Measurements from ENCODE around the gene FBRS. TPM values are rescaled to one million over a fixed set of nuclear protein-coding genes. Genes with fewer than 3 reads are reported as not detected.
A peak's percentile ranks its signal among the peaks of the same experiment; 100 is the strongest.

Gene FBRS
- total RNA-seq, 1 experiment from 2014 or later: 16.8 TPM

DNA sequence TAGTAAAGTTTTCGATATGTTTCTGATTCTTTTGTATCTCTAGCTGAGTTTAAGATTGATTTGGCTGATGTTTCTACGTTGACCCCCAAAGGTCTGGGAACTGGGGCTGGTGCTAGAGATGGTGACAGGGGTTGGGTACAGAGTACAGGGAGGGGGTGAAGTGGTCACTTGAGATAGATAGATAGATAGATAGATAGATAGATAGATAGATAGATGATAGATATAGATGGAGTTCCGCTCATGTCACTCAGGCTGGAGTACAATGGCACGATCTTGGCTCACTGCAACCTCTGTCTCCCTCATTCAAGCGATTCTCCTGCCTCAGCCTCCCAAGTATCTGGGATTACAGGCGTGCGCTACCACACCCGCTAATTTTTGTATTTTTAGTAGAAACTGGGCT is 1.8 kb upstream of the FBRS start:
- Histone ChIP-seq H2BK5ac (ENCODE audit: insufficient read length, low read length) (no peak overlapping the region), H2BK15ac (ENCODE audit: low read depth, low read length) (no peak overlapping the region), H3K79me1 (ENCODE audit: insufficient read depth, low read depth, low read length, poor library complexity, severe bottlenecking) (no peaks in the 10 kb centered on the region), H4K91ac (ENCODE audit: insufficient read length, low read depth, low read length) (no peak overlapping the region), H2BK120ac (ENCODE audit: low read depth, low read length, poor library complexity, severe bottlenecking) (no peak overlapping the region), H3K56ac (ENCODE audit: insufficient read length, low read depth, low read length) (no peak overlapping the region), H3K14ac (ENCODE audit: insufficient read depth, low read length) (no peak overlapping the region), H4K5ac (ENCODE audit: insufficient read length, low read depth, low read length) (no peak overlapping the region), H2AFZ (ENCODE audit: low read length) (no peak overlapping the region), H3K23ac (ENCODE audit: insufficient read length, low read depth, low read length) (no peak overlapping the region), H3K4me1 (ENCODE audit: insufficient read depth, low read length) (no peaks in the 10 kb centered on the region), H3T11ph (ENCODE audit: low read length) (no peak overlapping the region), H2BK20ac (ENCODE audit: low read depth, low read length, poor library complexity, severe bottlenecking) (no peak overlapping the region), H3K79me2 (ENCODE audit: insufficient read depth, low read length) (no peaks in the 10 kb centered on the region), H3K4ac (ENCODE audit: low read depth, low read length) (no peak overlapping the region), H3K18ac (ENCODE audit: insufficient read length, low read depth, low read length) (no peak overlapping the region), H3K23me2 (ENCODE audit: insufficient read length, low read depth, low read length, poor library complexity, severe bottlenecking) (peaks cover 3% of the 10 kb centered on the region), H2AK5ac (ENCODE audit: insufficient read length, low read length) (no peak overlapping the region), H3K4me2 (ENCODE audit: insufficient read depth, insufficient read length, low read length) (no peak overlapping the region), H2BK12ac (ENCODE audit: insufficient read length, low read depth, low read length) (no peak overlapping the region), H3K9ac (ENCODE audit: extremely low read depth, insufficient read length, low read length) (no peak overlapping the region), H3K9me3 (ENCODE audit: control insufficient read depth, low read depth, low read length) (no peaks in the 10 kb centered on the region), H3K27ac (ENCODE audit: insufficient read length, low read depth, low read length) (no peak overlapping the region), H4K20me1 (ENCODE audit: control insufficient read depth, insufficient read depth, insufficient read length) (no peaks in the 10 kb centered on the region), H4K8ac (replicated peaks; ENCODE audit: insufficient read length, low read depth, low read length) (no peak overlapping the region), H3K27me3 (ENCODE audit: insufficient read depth, low read length) (peaks cover 11% of the 10 kb centered on the region; the same call in 1 of the 2 replicates)
- TF ChIP-seq, protein P1, sequence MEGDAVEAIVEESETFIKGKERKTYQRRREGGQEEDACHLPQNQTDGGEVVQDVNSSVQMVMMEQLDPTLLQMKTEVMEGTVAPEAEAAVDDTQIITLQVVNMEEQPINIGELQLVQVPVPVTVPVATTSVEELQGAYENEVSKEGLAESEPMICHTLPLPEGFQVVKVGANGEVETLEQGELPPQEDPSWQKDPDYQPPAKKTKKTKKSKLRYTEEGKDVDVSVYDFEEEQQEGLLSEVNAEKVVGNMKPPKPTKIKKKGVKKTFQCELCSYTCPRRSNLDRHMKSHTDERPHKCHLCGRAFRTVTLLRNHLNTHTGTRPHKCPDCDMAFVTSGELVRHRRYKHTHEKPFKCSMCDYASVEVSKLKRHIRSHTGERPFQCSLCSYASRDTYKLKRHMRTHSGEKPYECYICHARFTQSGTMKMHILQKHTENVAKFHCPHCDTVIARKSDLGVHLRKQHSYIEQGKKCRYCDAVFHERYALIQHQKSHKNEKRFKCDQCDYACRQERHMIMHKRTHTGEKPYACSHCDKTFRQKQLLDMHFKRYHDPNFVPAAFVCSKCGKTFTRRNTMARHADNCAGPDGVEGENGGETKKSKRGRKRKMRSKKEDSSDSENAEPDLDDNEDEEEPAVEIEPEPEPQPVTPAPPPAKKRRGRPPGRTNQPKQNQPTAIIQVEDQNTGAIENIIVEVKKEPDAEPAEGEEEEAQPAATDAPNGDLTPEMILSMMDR (conservative IDR thresholded peaks at IDR 0.05): no peak
- DNase-seq: no peak
- H3K36me3 Mint-ChIP-seq (ENCODE audit: insufficient read depth in 1 of 3, low read depth in 3 of 3): peaks cover 7 to 36% (median 24%) of the 10 kb centered on the region in 3 experiments; a peak in 6 of 7 replicates
- H3K4me1 Mint-ChIP-seq: peaks cover 11 to 20% of the 10 kb centered on the region in 2 experiments
- no peak overlapping the region for H3K27ac Mint-ChIP-seq
- H3K4me3 Mint-ChIP-seq: peak overlapping the region in 1 of 2 experiments; percentile 55; a peak in 2 of 5 replicates
- H3K27me3 Mint-ChIP-seq (ENCODE audit: low read depth): peaks cover 42% of the 10 kb centered on the region
- no CpG with 5 or more reads among the region's 8 CpGs for WGBS (ENCODE audit: extremely low coverage, insufficient read length, low lambda C conversion rate)
- H3K9me3 Mint-ChIP-seq: no peaks in the 10 kb centered on the region

Data from H9 (cell line).